ENCODE results near the gene ADAMTS2. TPM values are rescaled to one million over a fixed set of nuclear protein-coding genes. Genes with fewer than 3 reads are reported as not detected.

ADAMTS2 gene
- total RNA-seq, 6 experiments from 2014 or later = 31.5 to 38.4 (median 34.1) TPM

GRCh38 chr5:179344431-179345182 is 654 bp downstream of the ADAMTS2 start:
- Mint-ChIP-seq H3K27ac (no peak overlapping the region; the same call in 1 of the 2 replicates), H3K27me3 (ENCODE audit: insufficient read depth) (peaks cover 2% of the 10 kb centered on the region), H3K9me3 (no peaks in the 10 kb centered on the region), H3K4me1 (ENCODE audit: low read depth) (peaks cover 37% of the 10 kb centered on the region), H3K4me3 (peak overlapping the region; percentile 90), H3K36me3 (ENCODE audit: low read depth) (peaks cover 7% of the 10 kb centered on the region; the same call in 1 of the 2 replicates)
- TF ChIP-seq CTCF (IDR thresholded peaks at IDR 0.05) = no peak
- DNase-seq = no peak

GRCh38 chr5:179343719-179344430 is 1.4 kb downstream of the ADAMTS2 start:
- DNase-seq = peak; percentile 39
- Mint-ChIP-seq H3K4me1 (ENCODE audit: low read depth) (peaks cover 37% of the 10 kb centered on the region), H3K36me3 (ENCODE audit: low read depth) (peaks cover 7% of the 10 kb centered on the region; the same call in 1 of the 2 replicates), H3K9me3 (no peaks in the 10 kb centered on the region), H3K4me3 (peak overlapping the region; percentile 90), H3K27ac (peak overlapping the region; percentile 30), H3K27me3 (ENCODE audit: insufficient read depth) (peaks cover 2% of the 10 kb centered on the region; the same call in 1 of the 2 replicates)
- peak; percentile 85 for TF ChIP-seq CTCF (IDR thresholded peaks at IDR 0.05)

- peaks cover 7% of the 10 kb centered on the region; the same call in 1 of the 2 replicates for H3K36me3 Mint-ChIP-seq (ENCODE audit: low read depth)
- peaks cover 37% of the 10 kb centered on the region for H3K4me1 Mint-ChIP-seq (ENCODE audit: low read depth)
- DNase-seq = no peak
- H3K27me3 Mint-ChIP-seq (ENCODE audit: insufficient read depth) = peaks cover 2% of the 10 kb centered on the region; the same call in 1 of the 2 replicates
- peak overlapping the region; percentile 75 for H3K27ac Mint-ChIP-seq
- TF ChIP-seq CTCF (IDR thresholded peaks at IDR 0.05) = 0 out of 2 replicates have a peak, but pooled peaks have one; percentile 4
- H3K9me3 Mint-ChIP-seq = no peaks in the 10 kb centered on the region
- peak overlapping the region; percentile 90 for H3K4me3 Mint-ChIP-seq
Measured at GRCh38 chr5:179343021-179343718, 2.1 kb downstream of the ADAMTS2 start.

- peak; percentile 68 for DNase-seq
- Mint-ChIP-seq H3K27ac (peak overlapping the region; percentile 75), H3K9me3 (no peaks in the 10 kb centered on the region), H3K4me1 (ENCODE audit: low read depth) (peaks cover 37% of the 10 kb centered on the region), H3K36me3 (ENCODE audit: low read depth) (peaks cover 7% of the 10 kb centered on the region; the same call in 1 of the 2 replicates), H3K4me3 (peak overlapping the region; percentile 90), H3K27me3 (ENCODE audit: insufficient read depth) (no peaks in the 10 kb centered on the region; the same call in 1 of the 2 replicates)
- peak; percentile 72 for TF ChIP-seq CTCF (IDR thresholded peaks at IDR 0.05)
Measured at GRCh38 chr5:179342577-179342976, 2.7 kb downstream of the ADAMTS2 start.

GRCh38 chr5:179340465-179340864 is 4.8 kb downstream of the ADAMTS2 start:
- no peak for DNase-seq
- peaks cover 25% of the 10 kb centered on the region for H3K4me1 Mint-ChIP-seq (ENCODE audit: low read depth)
- H3K9me3 Mint-ChIP-seq = no peaks in the 10 kb centered on the region
- peaks cover 7% of the 10 kb centered on the region; the same call in 1 of the 2 replicates for H3K36me3 Mint-ChIP-seq (ENCODE audit: low read depth)
- H3K27ac Mint-ChIP-seq = no peak overlapping the region
- peaks cover 3% of the 10 kb centered on the region for H3K27me3 Mint-ChIP-seq (ENCODE audit: insufficient read depth)
- no peak for TF ChIP-seq CTCF (IDR thresholded peaks at IDR 0.05)
- H3K4me3 Mint-ChIP-seq = no peak overlapping the region
